HG03095 (cell line): Measurements from ENCODE around the gene COL23A1.
"Not testable (repeated sequence)": the region's sequence is repeated elsewhere in the genome, so short reads cannot be mapped to it uniquely, and the experiment has no call there.

Experiments used
- ATAC-seq: cut with Tn5 transposase; IDR thresholded peaks from one replicate; pipeline ENCODE4 v1.9.1; 2021; ENCODE audit warnings: moderate library complexity; ENCODE audit not compliant: unreplicated experiment

The COL23A1 gene

DNA sequence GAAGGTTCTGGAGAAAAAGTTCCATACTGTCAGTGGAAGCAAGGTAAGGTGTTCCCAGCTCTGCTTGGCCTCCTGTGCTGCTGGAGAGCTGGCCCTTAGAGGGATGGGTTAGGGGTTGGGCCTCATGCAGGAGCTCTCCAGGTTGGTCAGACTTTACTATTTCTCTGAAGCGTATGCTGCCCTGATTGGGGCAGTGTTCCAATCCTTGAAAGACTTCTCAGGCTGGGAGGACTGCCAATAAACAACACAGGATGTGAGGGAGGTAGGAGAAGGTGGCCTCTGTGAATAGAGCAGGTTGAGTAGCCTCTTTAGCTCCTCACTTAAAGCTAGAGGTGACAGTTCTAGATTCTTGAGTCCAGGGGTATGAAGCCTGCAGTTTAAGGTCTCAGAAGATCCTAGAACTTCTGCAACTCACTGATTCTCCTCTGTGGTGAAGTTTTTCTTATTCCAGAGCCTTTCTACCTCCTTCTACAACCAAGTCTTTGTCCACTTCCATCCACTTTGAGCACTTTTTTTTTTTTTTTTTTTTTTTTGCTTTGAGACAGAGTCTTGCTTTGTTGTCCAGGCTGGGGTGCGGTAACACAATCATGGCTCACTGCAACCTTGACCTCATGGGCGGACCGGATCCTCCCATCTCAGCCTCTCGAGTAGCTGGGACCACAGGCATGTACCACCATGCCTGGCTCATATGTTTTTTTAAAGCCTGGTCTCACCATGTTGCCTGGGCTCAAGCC is 382.8 kb downstream of the COL23A1 start:
- ATAC-seq = no peak

DNA sequence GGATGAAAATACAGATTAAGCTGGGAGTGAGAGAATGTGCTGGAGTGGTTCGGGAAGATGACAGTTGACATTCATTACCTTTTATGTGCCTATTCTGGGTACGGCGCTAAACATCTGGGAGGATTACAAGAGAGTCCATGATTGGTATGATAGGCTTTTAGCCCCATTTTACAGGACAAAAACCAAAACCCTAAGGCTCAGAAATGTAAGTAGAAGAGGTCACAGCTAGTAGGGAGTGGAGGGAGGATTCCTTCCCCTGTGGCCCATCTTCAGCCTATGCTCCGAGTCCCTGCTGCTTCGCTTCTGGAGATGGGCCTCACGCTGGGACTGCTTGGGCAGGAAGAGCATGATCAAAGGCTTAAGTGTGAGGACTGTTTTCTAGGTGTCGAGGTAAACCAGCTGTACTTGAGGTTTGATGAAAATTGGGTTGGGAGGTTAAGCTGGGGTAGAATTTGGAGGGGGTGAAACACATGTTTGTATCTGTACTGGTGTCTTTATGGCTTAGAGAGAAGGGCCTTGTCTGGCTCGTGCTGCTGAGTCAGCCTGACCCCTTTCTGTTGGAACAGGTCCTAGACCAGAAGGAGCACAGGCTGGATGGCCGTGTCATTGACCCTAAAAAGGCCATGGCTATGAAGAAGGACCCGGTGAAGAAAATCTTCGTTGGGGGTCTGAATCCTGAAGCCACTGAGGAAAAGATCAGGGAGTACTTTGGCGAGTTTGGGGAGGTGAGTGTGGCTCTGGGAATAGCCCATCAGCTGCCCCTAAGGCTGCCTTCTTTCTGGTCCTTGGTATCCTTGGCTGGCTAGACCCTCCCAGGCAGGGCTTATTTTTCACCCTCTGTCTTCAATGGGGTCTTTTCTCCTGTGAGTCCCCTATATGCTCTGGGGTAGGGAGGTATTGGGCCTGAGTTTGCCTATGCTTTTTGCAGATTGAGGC is 383.8 kb downstream of the COL23A1 start:
- no peak for ATAC-seq

DNA sequence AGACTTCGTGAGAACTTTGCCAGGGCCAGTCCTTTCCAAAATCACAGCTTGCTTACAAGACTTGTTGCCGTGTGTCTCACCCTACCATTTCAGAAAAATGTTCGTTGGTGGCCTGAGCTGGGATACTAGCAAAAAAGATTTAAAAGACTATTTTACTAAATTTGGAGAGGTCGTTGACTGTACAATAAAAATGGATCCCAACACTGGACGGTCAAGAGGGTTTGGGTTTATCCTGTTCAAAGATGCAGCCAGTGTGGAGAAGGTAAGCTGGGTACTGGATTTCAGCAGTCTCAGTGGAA is 384.5 kb downstream of the COL23A1 start:
- ATAC-seq = no peak

DNA sequence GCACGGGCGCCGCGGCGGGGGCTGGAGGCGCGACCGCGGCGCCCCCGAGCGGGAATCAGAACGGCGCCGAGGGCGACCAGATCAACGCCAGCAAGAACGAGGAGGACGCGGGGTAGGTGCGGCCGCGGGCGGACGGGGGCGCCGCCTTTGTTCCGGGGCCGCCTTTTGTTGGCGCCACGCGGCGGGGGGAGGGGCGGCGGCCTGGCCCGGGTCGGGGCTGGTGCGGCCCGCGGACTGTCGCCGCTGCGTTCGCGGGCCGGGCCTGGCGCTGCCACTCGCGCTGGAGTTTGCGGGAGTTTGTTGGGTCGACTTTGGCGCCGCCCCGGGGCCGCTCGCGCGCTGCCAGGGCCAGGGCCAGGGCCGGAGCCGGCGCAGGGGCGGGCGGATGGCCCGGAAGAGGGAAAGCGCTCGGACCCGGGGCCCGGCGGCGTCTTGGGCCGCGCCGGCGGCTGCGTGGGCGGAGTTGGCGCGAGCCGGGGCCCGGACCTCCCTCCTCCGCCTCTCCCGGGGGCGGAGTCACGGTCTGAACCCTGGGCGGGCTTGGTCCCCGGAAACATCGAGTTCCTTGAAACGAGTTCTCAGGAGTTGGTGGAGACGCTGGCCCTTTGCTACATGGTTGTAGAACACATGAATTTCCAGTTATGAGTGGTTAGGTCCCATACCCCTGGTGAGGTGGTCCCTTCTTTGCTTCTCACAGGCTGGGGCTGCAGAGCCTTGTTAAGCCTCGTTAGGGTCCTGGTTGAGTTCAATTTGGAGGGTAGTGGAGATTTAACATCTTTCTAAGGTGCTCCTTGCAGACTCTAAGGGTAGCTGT is 385.1 kb downstream of the COL23A1 start:
- peak; percentile 56 for ATAC-seq

DNA sequence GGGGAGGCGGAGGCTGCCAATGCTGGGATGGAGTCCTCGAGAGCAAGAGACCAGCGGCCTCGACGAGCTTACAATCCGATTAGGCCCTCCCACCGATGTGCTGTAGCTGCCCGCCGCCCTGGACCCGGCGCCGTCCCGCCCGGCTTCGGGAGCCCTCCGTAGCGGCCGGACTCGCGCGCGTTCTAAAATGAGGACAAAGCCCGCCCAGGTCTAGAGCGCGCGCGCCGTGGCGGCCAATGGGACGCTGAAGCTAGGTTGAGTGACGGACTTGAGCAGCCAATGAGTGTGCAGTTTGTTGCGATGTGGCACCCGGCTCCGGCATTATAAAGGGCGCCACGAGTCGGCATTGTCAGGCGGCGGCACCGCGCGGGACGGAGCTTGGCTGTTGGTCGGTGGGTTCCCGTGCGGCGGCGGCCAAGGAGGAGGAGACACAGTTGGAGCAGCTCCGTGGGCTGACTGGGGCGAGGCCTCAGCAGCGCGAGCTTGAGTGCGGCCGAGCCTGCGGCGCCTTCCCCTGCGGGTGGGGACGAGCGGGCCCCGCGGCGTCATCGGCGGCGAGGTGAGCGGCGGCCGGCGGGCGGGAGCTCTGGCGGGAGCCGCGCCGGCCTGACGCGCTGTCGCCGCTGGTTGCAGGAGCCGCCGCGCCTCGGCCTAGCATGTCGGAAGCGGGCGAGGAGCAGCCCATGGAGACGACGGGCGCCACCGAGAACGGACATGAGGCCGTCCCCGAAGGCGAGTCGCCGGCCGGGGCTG is 385.8 kb downstream of the COL23A1 start, which contains the start of gene HNRNPAB:
Gene HNRNPAB (plus strand): TSS at position 352 of the 753 bp plus-strand sequence. CDS start 305 bp downstream, at position 657.
- peak; percentile 75 for ATAC-seq

DNA sequence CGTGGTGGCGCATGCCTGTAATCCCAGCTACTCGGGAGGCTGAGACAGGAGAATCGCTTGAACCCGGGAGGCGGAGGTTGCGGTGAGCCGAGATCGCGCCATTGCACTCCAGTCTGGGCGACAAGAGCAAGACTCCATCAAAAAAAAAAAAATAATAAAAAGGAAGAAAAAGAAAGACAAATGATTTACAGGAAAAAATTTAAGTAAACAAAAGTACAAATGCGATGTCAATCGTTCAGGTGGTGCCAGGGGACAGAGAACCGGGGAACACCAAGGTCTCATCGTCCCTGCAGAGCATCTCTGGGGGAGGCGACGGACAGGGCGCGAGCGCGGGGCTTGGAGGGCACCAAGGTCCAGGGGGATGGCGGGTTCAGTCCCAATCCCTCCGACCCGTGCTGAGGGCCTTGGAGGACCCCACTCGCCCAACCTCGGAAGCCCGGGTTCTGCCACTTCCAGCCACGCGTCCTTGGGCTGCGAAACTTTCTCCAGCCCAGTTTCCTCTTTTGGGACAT is 386.5 kb downstream of the COL23A1 start:
- no peak for ATAC-seq

DNA sequence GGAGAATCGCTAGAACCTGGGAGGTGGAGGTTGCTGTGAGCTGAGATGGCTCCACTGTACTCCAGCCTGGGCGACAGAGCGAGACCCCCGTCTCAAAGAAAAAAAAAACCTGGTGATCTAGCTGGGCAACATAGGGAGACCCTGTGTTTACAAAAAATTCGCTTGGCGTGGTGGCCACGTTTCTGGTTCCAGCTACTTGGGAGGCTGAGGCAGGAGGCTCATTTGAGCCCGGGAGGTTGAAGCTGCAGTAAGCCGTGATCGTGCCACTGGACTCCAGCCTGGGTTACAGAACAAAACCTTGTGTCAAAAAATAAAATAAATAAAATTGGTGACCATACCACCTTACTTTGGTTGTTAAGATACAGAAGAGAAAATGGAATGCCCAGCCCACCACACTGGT is 387.7 kb downstream of the COL23A1 start:
- no peak for ATAC-seq

DNA sequence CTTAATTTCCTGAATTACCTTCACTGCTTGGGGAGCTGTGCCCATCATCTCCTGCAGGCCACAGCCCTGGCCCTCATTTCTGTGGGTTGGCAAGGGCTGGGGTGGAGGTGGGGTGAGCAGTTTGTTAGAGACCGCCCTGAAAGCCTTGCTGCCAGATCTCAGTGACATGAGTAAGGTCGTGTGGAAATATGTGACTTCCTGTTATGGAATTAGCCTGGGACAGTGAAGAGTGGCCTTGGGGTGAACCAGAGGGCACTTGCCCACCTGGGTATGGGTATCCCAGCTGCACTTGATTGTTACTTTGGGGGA is 388.3 kb downstream of the COL23A1 start:
- ATAC-seq = no peak

DNA sequence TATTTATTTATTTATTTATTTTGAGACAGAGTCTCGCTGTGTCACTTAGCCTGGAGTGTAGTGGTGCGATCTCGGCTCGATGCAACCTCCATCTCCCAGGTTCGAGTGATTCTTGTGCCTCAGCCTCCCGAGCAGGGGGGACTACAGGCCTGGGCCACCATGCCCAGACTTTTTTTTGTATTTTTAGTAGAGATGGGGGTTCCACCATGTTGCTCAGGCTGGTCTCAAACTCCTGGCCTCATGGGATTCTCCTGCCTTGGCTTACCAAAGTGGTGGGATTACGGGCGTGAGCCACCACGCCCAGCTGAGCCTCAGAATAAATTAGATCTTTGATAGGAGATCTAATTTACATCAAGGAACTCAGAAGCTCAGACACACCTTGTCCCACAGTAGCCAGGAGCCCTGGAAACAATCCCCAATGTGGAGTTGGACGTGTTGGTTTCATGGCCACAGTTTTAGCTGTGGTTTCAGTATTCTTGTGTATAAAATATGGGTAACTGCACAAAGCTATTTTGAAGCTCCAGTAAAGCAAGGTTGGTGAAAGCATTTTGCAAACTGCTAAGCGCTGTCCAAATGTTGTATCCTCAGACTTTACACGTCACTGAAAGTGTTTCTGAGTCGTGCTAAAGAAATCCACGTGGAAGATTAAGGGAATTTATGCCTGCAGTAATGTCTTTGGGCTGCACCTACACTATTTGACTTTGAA is 388.8 kb downstream of the COL23A1 start:
- ATAC-seq = no peak

DNA sequence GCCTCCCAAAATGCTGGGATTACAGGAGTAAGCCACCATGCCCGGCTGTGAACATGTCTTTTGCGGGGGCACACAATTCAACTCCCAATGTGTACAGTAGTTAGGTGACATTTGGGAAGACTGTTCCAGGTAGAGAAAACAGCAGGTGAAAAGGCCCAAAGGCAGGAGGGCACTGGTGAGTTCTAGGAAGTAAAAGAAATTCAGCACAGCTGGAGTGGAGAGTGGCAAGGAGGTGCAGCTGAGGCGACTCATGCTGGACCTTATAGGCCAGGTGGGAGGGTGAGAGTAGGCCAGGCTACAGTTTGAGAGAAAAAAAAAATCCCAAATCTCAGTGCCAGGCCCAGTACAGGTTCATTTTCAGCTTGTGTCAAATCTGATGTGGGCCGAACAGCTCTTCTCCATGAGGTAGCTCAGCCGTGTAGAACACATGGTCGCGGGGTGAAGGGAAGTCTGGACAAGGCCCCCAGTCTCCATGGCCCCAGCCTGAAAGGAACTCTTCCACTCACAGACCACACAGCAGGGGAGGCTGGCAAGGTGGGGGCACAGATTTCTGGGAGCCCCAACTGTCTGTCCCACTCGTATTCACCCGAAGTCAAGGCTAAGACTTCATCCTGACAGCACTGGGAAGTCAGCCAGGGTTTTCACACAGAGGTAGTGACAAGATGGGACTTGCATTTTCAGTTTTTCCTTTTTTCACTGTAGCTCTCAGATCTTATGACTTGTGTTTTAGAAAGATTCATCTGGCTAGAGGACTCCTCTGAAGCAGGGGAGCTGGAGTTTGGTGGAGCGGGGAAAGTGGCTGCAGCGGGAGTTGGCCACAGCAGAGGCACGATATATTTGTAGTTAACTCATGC is 390.4 kb downstream of the COL23A1 start:
- no peak for ATAC-seq

DNA sequence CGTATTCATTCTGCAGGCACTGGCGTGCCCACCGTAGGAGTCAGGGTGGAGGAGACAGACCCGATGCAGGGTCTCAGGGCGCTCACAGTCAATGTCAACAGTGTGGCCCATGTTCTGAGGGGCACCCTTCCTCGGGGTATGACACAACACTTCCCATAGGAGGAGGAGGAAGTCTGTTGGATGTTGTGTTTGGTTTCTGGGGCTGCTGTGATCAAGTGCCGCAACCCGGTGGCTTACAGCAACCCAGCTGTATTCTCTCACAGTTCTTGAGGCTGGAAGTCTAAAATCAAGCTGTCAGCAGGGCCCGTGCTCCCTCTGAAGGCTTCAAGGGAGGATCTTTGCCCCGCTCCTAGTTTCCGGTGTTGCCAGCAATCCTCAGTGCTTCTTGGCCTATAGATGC is 391.5 kb downstream of the COL23A1 start:
- ATAC-seq = no peak

DNA sequence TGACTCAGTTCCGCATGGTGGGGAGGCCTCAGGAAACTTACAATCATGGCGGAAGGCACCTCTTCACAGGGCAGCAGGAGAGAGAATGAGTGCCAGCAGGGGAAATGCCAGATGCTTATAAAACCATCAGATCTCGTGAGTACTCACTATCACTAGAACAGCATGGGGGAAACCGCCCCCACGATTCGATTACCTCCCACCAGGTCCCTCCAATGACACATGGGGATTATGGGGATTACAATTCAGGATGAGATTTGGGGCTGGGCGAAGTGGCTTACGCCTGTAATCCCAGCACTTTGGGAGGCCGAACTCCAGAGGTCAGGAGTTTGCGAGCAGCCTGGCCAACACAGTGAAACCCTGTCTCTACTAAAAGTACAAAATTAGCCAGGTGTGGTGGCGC is 392.0 kb downstream of the COL23A1 start:
- not testable (repeated sequence) for ATAC-seq

DNA sequence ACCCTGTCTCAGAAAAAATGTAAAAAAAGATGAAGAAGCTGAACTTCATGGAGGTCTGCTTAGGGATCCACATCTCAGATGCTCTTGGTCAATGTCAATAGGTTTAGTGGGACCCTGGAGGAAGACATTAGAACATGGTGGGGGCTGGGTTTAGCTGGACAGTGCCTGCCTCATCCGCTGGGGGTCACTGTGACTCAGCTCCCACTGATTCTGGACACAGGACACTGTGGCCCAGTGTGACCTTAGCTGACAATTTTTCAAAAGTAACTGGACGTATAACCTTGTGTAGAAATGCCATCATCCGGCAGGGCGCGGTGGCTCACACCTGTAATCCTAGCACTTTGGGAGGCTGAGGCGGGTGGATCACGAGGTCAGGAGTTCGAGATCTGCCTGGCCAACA is 393.2 kb downstream of the COL23A1 start:
- no peak for ATAC-seq

DNA sequence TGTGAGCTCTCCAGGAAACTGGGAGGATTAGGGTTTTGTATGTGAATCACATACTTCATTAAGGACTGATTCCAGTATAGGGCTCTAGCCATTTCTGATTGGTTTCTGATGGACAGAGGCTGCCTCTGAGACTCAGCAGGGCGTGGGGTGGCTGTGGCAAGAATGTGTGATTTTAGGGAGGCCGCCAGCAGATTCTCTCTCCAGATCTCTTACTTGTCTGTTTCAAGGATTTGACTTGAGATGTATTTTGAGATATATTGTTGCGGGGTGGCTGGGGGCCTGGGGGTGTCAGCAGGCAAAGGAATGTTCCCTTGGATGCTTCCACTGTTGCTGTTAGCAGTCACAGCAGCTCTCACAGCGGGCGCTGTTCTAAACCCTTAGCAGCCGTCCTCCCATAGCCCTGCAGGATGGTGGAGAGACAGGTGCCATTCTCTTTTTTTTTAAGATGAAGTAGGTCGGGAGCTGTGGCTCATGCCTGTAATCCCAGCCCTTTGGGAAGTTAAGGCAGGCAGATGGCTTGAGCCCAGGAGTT is 393.8 kb downstream of the COL23A1 start:
- ATAC-seq = no peak

DNA sequence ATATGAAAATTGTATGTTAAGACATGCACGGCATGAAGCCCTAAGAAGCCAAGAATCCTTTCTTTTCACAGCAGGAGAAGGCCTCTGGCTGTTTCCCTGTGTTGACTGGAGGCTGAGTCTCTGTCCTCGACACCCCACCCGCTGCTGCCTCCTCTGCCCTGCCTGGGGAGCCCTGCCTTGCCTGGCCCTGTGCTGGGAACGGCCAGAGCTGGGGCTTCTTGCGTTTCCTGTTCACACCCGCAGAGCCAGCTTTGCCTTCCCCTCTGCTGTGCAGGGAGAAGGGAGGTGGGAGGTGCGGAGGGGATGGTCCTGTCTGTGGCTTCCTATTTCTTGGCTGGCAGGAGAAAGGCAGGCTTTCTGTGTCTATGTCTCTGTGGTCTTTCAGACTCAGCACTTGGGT is 396.2 kb downstream of the COL23A1 start:
- ATAC-seq = no peak

DNA sequence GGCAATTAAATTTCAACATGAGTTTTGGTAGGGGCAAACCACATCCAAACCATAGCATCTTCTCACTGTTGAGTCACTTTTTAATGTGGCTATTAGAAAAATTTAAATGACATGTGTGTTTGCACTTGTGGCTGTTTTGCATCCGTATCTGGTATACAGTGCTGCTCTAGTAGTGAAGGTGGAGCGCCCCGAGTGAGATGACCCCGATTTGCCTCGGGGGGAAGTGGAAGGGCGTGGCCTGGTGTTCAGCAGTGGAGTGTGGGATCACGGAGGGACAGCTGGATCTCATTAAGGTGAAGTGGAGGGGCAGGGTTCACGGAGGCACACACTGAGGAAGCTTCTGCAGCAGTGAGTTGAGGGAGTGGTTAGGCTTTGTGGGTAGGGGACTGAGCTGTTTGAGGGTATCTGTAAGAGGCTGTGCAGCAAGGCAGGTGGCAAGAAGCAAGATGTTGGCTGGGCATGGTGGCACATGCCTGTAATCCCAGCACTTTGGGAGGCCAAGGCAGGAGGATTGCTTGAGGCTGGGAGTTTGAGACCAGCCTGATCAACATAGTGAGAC is 396.9 kb downstream of the COL23A1 start:
- no peak for ATAC-seq

DNA sequence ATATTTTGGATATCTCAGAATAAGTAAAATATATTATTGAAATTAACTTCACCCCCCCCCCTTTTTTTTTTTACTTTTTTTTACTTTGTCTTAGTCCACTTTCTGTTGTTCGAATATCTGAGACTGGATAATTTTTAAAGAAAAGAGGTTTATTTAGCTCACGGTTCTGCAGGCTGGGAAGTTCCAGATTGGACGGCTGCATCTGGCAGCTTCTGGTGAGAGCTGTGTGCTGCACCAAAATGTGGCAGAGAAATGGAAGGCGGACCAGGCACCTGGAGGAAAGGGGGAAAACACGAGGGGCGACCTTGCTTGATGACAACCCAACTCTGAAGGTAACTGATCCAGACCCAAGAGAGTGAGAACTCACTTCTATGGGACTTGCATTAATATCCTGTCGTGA is 397.4 kb downstream of the COL23A1 start:
- ATAC-seq = no peak

DNA sequence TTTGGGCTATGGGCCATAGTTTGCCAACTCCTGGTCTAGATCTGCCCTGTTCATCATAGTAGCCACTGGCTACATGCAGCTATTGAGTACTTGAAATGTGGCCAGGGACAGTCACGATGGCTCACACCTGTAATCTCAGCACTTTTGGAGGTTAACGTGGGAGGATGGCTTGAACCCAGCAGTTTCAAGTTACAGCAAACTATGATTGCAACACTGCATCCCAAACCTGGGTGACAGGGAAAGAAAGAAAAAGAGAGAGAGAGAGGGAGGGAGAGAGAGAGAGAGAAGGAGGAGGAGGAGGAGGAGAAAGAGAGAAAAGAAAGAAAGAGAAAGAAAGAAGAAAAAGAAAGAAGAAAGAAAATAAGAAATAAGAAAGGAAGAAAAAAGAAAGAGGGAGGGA is 397.9 kb downstream of the COL23A1 start:
- ATAC-seq = no peak

DNA sequence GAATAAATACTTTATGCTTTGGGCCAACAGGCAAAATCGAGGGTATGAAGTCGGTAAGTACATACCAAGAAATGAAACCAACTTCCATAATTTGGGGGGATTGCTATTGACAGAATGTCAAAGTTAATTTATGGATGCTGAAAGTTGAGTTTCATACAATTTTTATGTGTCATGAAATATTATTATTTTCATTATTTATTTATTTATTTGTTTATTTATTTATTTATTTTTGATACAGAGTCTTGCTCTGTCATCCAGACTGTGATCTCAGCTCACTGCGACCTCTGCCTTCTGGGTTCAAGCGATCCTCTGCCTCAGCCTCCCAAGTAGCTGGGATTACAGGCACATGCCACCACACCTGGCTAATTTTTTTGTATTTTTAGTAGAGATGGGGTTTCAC is 398.5 kb downstream of the COL23A1 start:
- ATAC-seq = no peak
